HG03159 (cell line): Measurements from ENCODE around the gene MT4.

Experiments
- ATAC-seq: cut with Tn5 transposase; IDR thresholded peaks from one replicate; pipeline ENCODE4 v1.9.1; 2021; ENCODE audit warnings: mild to moderate bottlenecking, moderate library complexity; ENCODE audit not compliant: unreplicated experiment

The MT4 gene

DNA sequence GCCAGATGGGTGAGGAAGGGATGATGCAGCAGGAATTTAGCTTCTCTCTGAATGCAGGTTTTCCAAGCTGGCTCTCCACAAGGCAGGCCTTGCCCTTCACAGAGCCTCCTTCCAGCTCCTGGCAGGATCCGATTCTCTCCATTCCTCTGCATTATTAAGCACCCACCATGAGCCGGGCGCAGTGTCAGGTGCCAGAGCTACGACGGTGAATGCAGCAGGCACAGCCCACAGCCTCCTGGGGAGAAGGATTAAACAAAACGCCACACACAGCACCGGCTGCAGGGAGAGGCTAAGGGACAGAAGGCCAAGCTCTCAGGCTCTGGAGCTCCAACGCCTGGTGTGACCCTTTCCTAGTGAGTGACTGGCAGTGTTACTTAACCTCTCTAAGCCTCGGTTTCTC is 36.5 kb downstream of the MT4 start:
- ATAC-seq: no peak

DNA sequence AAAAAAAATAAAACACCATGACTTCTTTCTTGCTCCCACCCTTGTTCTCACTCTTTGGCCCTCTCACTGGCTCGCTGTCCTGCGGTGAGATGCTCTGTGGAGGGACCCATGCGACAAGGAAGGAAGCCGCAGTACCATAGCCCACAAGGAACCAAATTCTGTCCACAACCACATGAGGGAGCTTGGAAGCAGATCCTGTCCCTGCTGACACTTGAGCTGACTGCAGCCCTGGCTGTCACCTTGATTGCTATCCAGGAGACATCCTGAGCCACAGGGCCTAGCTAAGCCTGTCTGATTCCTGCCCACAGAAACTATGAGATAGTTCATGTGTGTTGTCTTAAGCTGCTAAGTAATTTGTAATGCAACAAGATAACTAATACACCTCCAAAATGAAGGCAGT is 38.7 kb downstream of the MT4 start:
- no peak for ATAC-seq

DNA sequence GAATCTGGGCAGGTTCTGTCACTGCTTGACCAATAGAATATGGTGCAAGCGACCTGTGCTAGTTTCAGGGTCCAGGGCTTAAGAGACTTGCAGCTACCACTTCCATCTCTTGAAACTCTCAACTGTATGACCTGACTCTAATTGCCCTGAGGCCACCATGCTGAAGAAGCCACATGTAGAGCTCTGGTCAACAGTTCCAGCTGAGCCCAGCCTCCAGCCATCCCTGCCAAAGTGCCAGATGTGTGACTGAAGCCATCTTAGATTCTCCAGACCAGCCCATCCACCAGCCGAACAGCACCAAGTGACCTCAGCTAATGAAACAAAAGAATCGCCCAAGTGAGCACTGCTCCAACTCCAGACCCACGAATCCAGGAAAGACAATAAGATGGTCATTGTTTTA is 40.1 kb downstream of the MT4 start:
- no peak for ATAC-seq

DNA sequence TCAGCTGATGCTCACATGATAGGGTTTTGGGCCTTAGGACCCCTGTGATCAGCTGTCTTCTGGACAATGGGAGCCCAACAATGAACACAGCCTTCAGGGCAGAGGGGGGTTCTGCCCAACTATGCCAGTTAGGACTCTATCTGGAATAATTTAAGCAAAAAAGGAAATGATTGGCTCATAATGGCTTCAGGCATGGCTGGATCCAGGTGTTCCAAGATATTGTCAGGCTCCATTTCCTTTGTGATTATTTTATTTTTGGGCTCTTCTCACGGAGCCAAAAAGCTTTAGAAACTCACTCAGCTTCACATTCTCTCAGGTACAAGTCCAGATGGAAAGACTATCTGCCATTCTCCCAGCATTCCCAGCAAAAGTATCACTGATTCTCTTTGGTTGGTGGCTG is 40.6 kb downstream of the MT4 start:
- ATAC-seq: no peak

- no peak for ATAC-seq
Observed at GRCh38 chr16:56606071-56606475, 41.2 kb downstream of the MT4 start.

GRCh38 chr16:56606476-56607108 is 41.7 kb downstream of the MT4 start:
- no peak for ATAC-seq

DNA sequence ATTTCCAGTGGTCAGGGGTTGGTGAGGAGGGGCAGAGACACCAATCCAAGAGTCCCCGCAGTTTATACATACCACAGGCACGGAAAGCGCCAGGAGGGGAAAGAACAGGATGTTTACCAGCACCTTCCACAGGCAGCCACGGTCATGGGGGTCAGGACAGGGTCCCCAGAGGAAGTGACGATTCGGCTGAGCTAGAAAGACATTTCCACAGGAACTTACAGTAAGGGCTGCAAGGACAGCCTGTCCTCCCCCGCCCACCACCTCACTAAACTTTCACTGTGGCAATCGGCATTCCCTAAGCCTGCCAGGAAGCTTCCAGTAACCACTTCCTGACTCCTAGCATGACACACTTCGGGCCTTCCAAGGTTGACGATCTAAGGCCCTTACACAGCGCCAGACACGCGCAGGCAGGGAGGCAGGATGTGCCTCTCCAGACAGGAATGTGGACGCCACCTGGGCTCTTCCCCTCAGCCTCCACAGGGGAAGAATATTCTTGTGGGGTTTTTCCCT is 42.3 kb downstream of the MT4 start:
- ATAC-seq: no peak

GRCh38 chr16:56607675-56608042 is 42.8 kb downstream of the MT4 start:
- ATAC-seq: no peak

DNA sequence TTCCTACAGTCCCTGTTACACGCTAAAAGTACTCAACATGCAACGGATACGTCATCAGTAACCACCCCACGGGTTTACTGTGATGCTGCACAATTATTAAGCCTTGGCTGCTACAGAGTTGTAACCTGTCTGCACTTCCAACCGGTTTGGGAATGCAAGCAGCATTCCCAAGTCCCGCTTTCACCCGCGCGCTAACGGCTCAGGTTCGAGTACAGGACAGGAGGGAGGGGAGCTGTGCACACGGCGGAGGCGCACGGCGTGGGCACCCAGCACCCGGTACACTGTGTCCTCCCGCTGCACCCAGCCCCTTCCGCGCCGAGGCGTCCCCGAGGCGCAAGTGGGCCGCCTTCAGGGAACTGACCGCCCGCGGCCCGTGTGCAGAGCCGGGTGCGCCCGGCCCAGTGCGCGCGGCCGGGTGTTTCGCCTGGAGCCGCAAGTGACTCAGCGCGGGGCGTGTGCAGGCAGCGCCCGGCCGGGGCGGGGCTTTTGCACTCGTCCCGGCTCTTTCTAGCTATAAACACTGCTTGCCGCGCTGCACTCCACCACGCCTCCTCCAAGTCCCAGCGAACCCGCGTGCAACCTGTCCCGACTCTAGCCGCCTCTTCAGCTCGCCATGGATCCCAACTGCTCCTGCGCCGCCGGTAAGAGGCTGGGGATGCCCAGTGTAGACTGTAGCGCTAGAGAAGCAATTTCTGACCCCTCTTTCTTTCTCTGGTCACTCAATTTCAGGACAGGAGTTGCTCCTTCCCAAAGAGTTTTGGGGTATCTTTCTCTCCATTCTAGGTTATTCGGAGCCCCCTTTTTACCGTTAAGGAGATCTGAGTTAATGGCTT is 43.4 kb downstream of the MT4 start, which contains the start of gene MT2A:
TSS of gene MT2A (plus strand) at position 542 of the 833 bp plus-strand sequence. CDS start at position 614, 72 bp downstream.
- peak; percentile 88 for ATAC-seq

DNA sequence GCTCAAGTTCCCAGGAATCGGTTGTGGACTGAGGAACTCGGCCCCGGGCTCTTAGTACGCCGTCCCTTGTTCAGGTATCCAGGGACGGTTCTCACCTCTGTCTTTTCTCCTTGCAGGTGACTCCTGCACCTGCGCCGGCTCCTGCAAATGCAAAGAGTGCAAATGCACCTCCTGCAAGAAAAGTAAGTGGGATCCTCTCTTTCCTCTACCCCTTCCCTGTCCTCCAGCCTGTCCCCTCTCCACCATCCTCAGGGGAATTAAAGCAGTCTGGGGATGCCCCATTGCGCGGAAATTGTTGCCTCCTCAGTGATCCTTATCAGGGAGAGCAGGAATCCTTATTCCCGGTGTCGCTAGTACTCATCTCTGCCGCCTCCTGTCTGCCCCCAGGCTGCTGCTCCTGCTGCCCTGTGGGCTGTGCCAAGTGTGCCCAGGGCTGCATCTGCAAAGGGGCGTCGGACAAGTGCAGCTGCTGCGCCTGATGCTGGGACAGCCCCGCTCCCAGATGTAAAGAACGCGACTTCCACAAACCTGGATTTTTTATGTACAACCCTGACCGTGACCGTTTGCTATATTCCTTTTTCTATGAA is 44.1 kb downstream of the MT4 start:
- no peak for ATAC-seq

DNA sequence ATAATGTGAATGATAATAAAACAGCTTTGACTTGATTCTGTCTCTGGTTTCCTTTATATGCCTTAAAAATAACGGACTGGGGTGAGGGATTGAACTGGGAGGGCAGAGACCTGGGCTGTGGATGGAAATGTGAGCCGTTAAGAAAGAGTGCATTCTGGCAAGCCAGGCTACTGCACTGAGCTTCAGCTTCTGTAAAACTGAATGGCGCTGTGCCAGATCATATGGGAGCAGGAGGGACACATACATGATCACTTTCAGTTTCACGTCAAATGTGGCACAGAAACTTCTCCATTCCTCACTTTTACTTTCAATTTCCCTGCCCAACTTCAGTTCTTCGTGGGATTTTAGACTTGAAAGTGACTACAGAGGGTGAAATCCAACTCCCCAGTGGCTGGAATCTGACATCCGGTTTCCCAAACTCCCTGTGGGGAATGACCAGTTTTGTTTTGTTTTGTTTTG is 44.6 kb downstream of the MT4 start:
- ATAC-seq: peak; percentile 51

DNA sequence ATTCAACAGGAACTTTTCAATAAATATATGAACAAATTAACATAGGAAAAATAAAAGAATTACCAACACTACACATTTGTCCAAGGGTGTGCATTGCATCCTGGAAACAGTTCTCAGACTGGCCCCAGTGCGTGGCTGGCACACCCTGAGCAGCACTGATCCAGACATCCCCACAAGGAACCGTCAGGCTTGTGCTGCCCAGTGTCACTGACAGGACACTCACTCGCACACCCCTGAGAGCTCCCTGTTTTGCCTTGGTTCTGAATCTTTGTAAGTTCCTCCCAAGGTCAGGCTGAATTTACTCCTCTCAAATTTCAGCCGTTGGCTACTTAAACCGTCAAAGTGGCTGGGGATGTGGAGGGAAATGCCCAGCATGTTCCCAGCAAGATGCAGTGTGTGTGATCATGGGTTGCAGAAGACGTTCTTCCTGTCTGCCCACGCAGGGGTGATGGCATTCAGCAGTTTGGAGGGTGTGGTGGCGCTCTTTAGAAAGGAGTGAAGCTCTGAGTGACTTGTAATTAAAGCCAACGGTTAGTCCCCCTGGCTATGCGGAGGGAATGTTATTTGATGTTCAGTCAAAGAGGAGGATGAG is 45.2 kb downstream of the MT4 start:
- no peak for ATAC-seq

GRCh38 chr16:56610609-56611111 is 45.8 kb downstream of the MT4 start:
- no peak for ATAC-seq

- no peak for ATAC-seq
Observed at GRCh38 chr16:56611281-56611833, 46.5 kb downstream of the MT4 start.

DNA sequence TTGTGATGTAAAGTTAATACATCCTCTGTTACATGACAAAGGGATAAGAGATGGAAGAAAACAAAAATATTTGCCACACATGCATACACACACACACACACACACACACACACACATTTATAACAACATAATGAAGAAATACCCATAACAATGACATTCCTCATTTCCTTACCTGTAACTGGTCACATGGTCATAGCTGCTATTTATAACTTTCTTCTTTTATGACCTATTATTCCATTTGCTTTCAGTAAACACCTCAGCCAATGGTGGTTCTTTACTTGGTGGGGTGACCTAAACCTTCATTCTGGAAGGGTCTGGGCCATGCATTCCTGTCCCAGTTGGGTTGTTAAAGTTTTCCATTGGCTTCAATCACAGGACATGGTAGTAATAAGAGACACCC is 48.8 kb downstream of the MT4 start:
- no peak for ATAC-seq

- no peak for ATAC-seq
Observed at GRCh38 chr16:56614549-56614991, 49.7 kb downstream of the MT4 start.

- no peak for ATAC-seq
Observed at GRCh38 chr16:56615353-56615752, 50.5 kb downstream of the MT4 start.

GRCh38 chr16:56616608-56617211 is 51.8 kb downstream of the MT4 start:
- ATAC-seq: no peak

DNA sequence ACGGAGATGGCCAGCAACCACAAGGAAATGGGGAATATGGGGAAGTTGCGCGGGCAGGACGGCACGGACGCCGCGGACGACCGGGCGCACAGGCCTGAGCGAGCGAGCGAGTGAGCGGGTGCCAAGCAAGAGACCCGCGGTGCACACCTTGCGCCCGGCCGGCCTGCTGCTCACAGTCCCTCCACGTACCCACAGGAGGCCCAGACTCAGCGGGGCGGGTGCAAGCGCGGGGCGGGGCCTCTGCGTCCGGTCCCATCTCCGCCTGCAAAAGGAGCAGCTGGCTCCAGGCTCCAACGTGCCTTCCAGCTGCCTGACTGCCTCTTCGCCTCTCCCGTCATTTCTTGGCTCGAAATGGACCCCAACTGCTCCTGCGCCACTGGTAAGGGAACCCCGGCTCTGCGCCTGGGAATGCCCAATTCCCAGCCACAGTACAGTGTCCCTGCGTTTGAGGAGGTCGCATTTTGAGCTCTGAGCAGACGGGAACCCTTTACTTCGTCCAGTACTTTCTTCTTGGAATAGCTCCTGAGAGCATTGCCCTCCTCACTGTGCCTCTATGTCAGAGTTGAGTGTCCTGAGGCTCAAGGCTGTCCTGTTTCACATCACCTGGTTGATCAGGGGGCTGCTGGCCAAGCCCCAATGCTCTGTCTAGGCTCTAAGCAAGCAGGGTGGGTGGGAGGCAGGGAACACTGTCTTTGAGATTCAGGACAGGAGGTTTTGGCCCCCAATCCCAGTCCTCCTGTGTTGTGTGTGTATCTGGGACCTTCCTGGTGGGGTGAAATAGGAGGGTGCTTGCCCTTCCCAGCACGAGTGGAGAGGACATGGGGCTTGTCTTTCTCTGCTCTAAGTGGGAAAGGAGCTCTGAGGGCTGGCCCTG is 52.6 kb downstream of the MT4 start:
- ATAC-seq: no peak
